ENCODE results near the gene SERGEF. TPM values are rescaled to one million over a fixed set of nuclear protein-coding genes. Genes with fewer than 3 reads are reported as not detected.

Gene SERGEF
- polyA plus RNA-seq, 1 experiment: 18.1 TPM

DNA sequence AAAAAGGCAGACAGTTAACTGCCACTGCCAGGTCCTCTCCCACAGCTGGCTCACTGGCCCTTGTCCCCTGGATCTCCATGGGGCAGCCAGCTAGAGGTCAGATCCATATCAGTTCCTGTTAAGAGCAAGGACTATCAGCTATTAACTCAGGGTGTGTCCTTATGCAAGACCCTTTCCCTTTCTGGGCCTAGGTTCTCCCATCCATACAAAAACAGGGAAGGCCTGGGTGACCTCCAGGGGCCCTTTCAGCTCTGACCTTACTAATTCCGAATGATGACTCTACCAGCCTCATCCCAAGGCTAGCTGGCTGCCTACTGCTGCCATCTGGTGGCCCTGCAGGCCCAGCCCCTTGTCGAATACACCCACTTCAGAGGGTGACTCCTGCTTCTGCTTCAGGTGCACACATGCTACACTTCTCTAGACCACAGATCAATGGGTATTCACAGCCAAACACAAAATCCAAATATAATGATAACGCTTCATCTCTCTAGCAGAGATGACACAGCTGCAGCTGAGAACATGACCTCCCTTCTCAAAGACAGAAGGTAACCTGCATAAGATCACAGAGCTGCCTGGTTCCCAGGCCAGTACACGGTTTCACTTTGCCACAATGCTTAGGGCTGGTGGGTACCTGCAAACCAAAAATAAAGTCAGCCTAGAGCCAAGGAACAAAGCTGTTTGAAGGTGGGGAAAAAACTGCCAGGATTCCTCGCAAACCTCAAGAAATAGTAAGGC is 34.1 kb downstream of the SERGEF start:
- CTCF ChIA-PET: interaction anchor here (0.6 to 16.8 kb wide), 46 partner anchors 11 to 386 kb away, joined by 3 to 678 read pairs (median 4); partner anchors contain the start of gene KCNC1
- no peak for DNase-seq (ENCODE audit: low read depth, low spot score)
- POLR2A ChIA-PET: interaction anchor here (0.9 to 1.4 kb wide), 3 partner anchors 244 to 249 kb away, joined by 3 to 6 read pairs (median 4); no protein-coding TSS in a partner anchor
- Histone ChIP-seq H3K4me3 (ENCODE audit: low read depth, low read length) (no peak overlapping the region), H3K27me3 (ENCODE audit: control insufficient read depth, insufficient read depth, low read length) (no peaks in the 10 kb centered on the region), H3K27ac (ENCODE audit: low read depth, low read length) (no peak overlapping the region), H3K9me3 (ENCODE audit: control insufficient read depth, insufficient read depth, low read length) (no peaks in the 10 kb centered on the region)
- TF ChIP-seq, protein P1, sequence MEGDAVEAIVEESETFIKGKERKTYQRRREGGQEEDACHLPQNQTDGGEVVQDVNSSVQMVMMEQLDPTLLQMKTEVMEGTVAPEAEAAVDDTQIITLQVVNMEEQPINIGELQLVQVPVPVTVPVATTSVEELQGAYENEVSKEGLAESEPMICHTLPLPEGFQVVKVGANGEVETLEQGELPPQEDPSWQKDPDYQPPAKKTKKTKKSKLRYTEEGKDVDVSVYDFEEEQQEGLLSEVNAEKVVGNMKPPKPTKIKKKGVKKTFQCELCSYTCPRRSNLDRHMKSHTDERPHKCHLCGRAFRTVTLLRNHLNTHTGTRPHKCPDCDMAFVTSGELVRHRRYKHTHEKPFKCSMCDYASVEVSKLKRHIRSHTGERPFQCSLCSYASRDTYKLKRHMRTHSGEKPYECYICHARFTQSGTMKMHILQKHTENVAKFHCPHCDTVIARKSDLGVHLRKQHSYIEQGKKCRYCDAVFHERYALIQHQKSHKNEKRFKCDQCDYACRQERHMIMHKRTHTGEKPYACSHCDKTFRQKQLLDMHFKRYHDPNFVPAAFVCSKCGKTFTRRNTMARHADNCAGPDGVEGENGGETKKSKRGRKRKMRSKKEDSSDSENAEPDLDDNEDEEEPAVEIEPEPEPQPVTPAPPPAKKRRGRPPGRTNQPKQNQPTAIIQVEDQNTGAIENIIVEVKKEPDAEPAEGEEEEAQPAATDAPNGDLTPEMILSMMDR (IDR thresholded peaks at IDR 0.05; ENCODE audit: low read depth, low read length): peak; percentile 92

DNA sequence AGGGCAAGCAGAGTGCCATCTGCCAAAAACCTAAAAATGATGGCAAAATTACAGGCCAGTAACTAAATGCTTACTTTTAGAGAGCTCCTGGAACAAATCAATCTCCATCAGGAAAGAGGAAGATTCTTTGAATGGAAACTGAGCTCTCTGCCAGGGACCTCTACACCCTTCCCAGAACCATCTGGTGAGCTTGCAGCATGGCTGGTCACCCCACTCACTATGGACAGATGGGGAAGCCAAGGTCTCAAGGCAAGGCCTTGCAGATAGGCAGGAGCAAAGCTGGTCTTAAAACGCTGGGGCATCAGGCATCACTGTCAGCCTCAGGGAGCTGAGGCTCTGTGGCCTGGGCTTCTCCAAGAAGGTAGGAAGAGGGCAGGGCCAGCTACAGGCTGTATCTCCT is 36.2 kb downstream of the SERGEF start:
- H3K4me3 ChIP-seq (ENCODE audit: low read depth, low read length): no peak overlapping the region
- H3K27me3 ChIP-seq (ENCODE audit: control insufficient read depth, insufficient read depth, low read length): no peaks in the 10 kb centered on the region
- ChIA-PET POLR2A (interaction anchor here (1.2 kb wide), 1 partner anchor 14 kb away, joined by 3 read pairs; no protein-coding TSS in a partner anchor), CTCF (interaction anchor here (1.4 to 16.8 kb wide), 6 partner anchors 9 to 378 kb away, joined by 4 to 678 read pairs (median 48); partner anchors contain the start of gene KCNC1)
- DNase-seq (ENCODE audit: low read depth, low spot score): no peak
- TF ChIP-seq, protein P1 (IDR thresholded peaks at IDR 0.05; ENCODE audit: low read depth, low read length): no peak
- no peak overlapping the region for H3K27ac ChIP-seq (ENCODE audit: low read depth, low read length)
- no peaks in the 10 kb centered on the region for H3K9me3 ChIP-seq (ENCODE audit: control insufficient read depth, insufficient read depth, low read length)

- no peak overlapping the region for H3K27ac ChIP-seq (ENCODE audit: low read depth, low read length)
- H3K9me3 ChIP-seq (ENCODE audit: control insufficient read depth, insufficient read depth, low read length): no peaks in the 10 kb centered on the region
- POLR2A ChIA-PET: no interaction called here
- H3K27me3 ChIP-seq (ENCODE audit: control insufficient read depth, insufficient read depth, low read length): no peaks in the 10 kb centered on the region
- CTCF ChIA-PET: interaction anchor here (2.0 to 16.8 kb wide), 8 partner anchors 12 to 375 kb away, joined by 7 to 678 read pairs (median 25); partner anchors contain the start of gene KCNC1
- DNase-seq (ENCODE audit: low read depth, low spot score): no peak
- no peak overlapping the region for H3K4me3 ChIP-seq (ENCODE audit: low read depth, low read length)
- TF ChIP-seq, protein P1 (IDR thresholded peaks at IDR 0.05; ENCODE audit: low read depth, low read length): no peak
Measured at GRCh38 chr11:17974246-17974645, 38.6 kb downstream of the SERGEF start.

- peak; percentile 83 for DNase-seq (ENCODE audit: low read depth, low spot score)
- no peaks in the 10 kb centered on the region for H3K9me3 ChIP-seq (ENCODE audit: control insufficient read depth, insufficient read depth, low read length)
- no peak overlapping the region for H3K27ac ChIP-seq (ENCODE audit: low read depth, low read length)
- no peaks in the 10 kb centered on the region for H3K27me3 ChIP-seq (ENCODE audit: control insufficient read depth, insufficient read depth, low read length)
- ChIA-PET CTCF (interaction anchor here (0.5 to 16.8 kb wide), 53 partner anchors 8 to 1080 kb away, joined by 3 to 678 read pairs (median 5); partner anchors contain the start of gene KCNC1), POLR2A (interaction anchor here (0.5 to 0.7 kb wide), 2 partner anchors 194 to 238 kb away, joined by 4 to 8 read pairs; partner anchors contain the start of gene KCNC1)
- TF ChIP-seq, protein P1 (IDR thresholded peaks at IDR 0.05; ENCODE audit: low read depth, low read length): peak; percentile 97
- H3K4me3 ChIP-seq (ENCODE audit: low read depth, low read length): no peak overlapping the region
Measured at GRCh38 chr11:17972987-17973386, 39.9 kb downstream of the SERGEF start.

DNA sequence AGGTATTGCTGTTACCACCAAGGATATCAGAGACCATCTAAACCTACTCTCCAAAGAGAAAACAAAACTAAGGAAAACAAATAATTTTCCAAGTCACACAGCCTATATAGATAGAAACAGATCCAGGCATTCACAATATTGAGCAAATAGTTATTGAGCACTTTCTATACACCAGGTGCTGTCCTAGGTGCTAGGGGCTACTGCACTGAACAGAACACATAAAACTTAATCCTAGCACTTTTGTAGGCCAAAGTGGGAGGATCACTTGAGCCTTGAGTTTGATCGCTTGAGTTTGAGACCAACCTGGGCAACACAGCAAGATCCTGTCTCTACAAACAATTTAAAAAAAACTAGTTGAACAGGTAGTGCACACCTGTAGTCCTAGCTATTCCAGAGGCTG is 44.6 kb downstream of the SERGEF start:
- POLR2A ChIA-PET: no interaction called here
- no peaks in the 10 kb centered on the region for H3K9me3 ChIP-seq (ENCODE audit: control insufficient read depth, insufficient read depth, low read length)
- CTCF ChIA-PET: interaction anchor here (0.6 to 16.8 kb wide), 4 partner anchors 10 to 236 kb away, joined by 3 to 678 read pairs (median 32); partner anchors contain the start of gene KCNC1

More for the DNA sequence above, 44.6 kb downstream of the SERGEF start:
- TF ChIP-seq, protein P1 (IDR thresholded peaks at IDR 0.05; ENCODE audit: low read depth, low read length): no peak
- H3K4me3 ChIP-seq (ENCODE audit: low read depth, low read length): no peak overlapping the region
- no peaks in the 10 kb centered on the region for H3K27me3 ChIP-seq (ENCODE audit: control insufficient read depth, insufficient read depth, low read length)
- DNase-seq (ENCODE audit: low read depth, low spot score): no peak
- H3K27ac ChIP-seq (ENCODE audit: low read depth, low read length): no peak overlapping the region

All from AG04450 (cell line).